Fibroblast of lung (primary cell): ENCODE results near the gene SERPIND1.

Source experiments
- CTCF ChIP-seq, 2 donors: IDR thresholded peaks in 1 of 2; conservative IDR thresholded peaks in 1 of 2; 1 replicate in 1 of 2; 2 replicates in 1 of 2; pipeline ENCODE4 v1.5.1; 2011 to 2012; ENCODE audit warnings: low read length in 2 of 2, control low read depth in 1 of 2, inconsistent platforms in 1 of 2, low read depth in 1 of 2, mild to moderate bottlenecking in 1 of 2
- EZH2 ChIP-seq: IDR thresholded peaks from 2 replicates; pipeline ENCODE4 v1.5.1; 2012; ENCODE audit warnings: low read length, control low read depth, mild to moderate bottlenecking; ENCODE audit errors: missing control alignments

- no peak for TF ChIP-seq CTCF (conservative IDR thresholded peaks at IDR 0.05 in 1 of 2, IDR thresholded peaks at IDR 0.05 in 1 of 2; ENCODE audit: low read depth in 1 of 2, low read length in 2 of 2)
- no peak for TF ChIP-seq EZH2
Observed at GRCh38 chr22:20752104-20752741, 21.7 kb upstream of the SERPIND1 start.
